Adipocyte (in vitro differentiated cells): Measurements from ENCODE around the gene RPS27L.

Experiments used
- DNase-seq: peaks from one replicate; pipeline ENCODE4 v3.0.0-alpha.2; 2015; ENCODE audit warnings: low read depth
- H3K27me3 ChIP-seq: replicated peaks from 2 replicates; pipeline ENCODE4 v1.7.0; 2013; ENCODE audit warnings: mild to moderate bottlenecking, low read length, moderate library complexity; ENCODE audit not compliant: control insufficient read depth, insufficient read depth
- H3K36me3 ChIP-seq: 2 replicates; pipeline ENCODE4 v1.7.0; 2013; ENCODE audit warnings: low read length, mild to moderate bottlenecking, moderate library complexity; ENCODE audit not compliant: control insufficient read depth, insufficient read depth, severe bottlenecking
- H3K4me1 ChIP-seq: 2 replicates; pipeline ENCODE4 v1.7.0; 2013; ENCODE audit warnings: mild to moderate bottlenecking, low read length, moderate library complexity; ENCODE audit not compliant: control insufficient read depth, insufficient read depth
- H3K4me3 ChIP-seq: 2 replicates; pipeline ENCODE4 v1.7.0; 2013; ENCODE audit warnings: mild to moderate bottlenecking, low read length, moderate library complexity
- H3K9ac ChIP-seq: 2 replicates; pipeline ENCODE4 v1.7.0; 2013; ENCODE audit warnings: mild to moderate bottlenecking, low read length, moderate library complexity
- H3K9me3 ChIP-seq: 2 replicates; pipeline ENCODE4 v1.7.0; 2013; ENCODE audit warnings: mild to moderate bottlenecking, low read length, moderate library complexity; ENCODE audit not compliant: control insufficient read depth

The RPS27L gene

DNA sequence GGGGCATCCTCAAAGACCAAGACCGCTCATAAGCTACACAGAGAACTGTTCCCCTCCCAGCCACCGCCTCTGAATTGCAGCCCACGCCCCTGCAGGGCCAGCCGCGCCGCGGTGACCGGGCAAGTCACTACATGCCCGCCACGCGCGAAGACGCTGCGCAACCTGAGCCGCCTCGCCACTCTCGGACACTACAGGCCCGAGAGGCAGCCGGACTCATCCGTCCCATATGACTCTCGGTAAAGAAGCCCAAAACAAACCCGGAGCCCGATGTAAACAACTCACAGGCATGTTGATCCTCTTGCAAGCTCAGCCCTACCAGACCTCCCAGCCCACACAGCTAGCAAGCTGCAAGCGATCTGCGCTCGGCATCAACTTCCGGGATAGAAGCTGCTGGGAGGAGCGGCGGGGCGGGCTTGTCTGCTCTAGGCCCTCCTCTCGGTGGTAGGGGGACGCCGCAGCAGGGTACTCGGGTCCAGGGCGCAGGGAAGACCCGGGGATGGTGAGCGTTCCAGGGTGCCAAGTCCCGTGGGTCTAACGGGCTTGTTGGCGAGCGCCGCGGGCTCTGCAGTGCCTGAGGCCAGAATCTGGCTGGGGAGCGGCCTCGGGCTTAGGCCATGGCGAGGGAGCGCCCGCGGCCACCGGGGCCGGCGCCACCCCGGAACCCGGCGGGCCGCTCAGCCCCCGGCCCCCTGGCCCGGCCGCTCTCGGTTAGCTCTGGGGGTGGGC, at the start of gene RPS27L:
TSS of gene RPS27L (minus strand) at position 360 of the 726 bp plus-strand sequence. CDS start at position 288, 72 bp downstream.
- peak; percentile 92 for DNase-seq
- Histone ChIP-seq H3K9me3 (no peaks in the 10 kb centered on the region), H3K4me3 (peak within 1 kb of the TSS; percentile 91), H3K4me1 (peaks cover 19% of the 10 kb centered on the region), H3K36me3 (peaks cover 32% of the 10 kb centered on the region), H3K9ac (peak within 1 kb of the TSS; percentile 98), H3K27me3 (no peaks in the 10 kb centered on the region)

DNA sequence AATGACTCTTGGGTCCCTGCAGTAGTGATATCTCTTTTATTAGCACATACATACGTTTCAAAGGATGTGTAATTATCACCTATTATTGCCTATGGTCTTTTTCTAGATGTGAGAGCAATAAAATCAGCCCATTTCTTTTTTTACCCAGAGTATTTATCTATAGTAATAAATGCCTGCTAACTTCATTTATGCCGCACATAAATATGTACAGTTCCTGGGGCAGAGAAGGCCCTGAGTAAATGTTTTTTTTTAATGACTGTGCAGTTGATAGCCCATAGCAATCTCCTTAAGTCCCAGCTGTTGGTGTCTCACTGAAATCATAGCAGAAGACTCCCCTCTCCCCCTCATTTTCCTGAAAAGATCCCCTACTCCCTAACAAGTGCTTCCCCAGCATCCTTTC, 48.8 kb upstream of the RPS27L start:
- H3K9me3 ChIP-seq, result no peaks in the 10 kb centered on the region
- peaks cover 7% of the 10 kb centered on the region for H3K4me1 ChIP-seq
- no peaks in the 10 kb centered on the region for H3K36me3 ChIP-seq
- H3K4me3 ChIP-seq, result no peak overlapping the region
- DNase-seq, result no peak
- no peaks in the 10 kb centered on the region for H3K27me3 ChIP-seq
- H3K9ac ChIP-seq, result no peak overlapping the region

DNA sequence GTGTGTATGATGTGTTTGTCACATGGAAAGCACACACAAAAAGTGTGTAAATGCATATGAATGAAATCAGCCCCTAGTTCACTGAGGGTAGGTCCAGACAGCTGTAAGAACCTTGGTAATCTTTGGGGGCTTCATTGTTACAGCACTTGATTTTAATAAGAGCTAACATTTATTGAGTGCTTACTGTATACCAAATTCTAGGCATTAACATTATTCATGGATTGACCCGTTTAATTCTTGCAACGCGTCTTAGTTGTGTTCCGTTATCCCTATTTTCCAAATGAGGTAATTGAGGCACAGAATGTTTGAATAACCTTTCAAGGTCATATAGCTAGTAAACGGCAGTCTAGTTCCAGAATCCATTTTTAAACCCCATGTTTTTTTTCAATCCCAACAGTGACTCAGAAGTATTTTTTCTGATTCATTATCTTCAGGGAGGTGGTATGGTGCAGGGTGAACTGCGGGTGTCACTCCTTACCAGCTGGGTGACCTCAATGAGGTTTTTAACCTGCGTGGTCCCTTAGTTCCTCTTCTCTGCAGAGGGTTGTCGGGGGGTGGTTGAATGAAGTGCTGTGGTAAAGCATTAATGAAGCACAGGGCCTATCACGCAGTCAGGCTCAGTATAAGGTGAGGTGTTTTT, 46.3 kb upstream of the RPS27L start:
- Histone ChIP-seq H3K36me3 (no peaks in the 10 kb centered on the region), H3K9ac (no peak overlapping the region), H3K4me3 (no peak overlapping the region), H3K4me1 (peaks cover 15% of the 10 kb centered on the region), H3K27me3 (no peaks in the 10 kb centered on the region), H3K9me3 (no peaks in the 10 kb centered on the region)
- DNase-seq, result no peak

DNA sequence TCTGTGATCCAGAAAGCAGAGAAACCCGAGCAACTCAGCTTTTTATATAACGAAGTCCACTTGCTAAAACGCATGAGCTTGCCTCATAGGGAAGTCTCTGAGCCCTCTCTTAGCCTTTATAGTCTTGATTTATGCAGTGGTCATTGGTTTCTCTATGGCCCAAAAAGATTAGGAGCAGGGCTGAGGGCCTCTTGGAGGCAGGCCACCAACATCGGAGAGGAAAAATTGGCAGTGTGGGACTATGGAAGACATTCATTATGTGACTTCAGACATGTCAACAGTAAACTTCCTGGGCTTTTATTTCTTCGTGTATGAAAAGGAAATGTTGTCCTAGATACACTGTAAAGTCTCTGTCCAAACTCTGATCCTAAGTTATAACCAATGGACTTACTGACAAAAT, 45.6 kb upstream of the RPS27L start:
- no peak overlapping the region for H3K9ac ChIP-seq
- no peak for DNase-seq
- H3K4me1 ChIP-seq, result peaks cover 22% of the 10 kb centered on the region
- H3K4me3 ChIP-seq, result no peak overlapping the region
- no peaks in the 10 kb centered on the region for H3K36me3 ChIP-seq
- no peaks in the 10 kb centered on the region for H3K27me3 ChIP-seq
- H3K9me3 ChIP-seq, result no peaks in the 10 kb centered on the region

DNA sequence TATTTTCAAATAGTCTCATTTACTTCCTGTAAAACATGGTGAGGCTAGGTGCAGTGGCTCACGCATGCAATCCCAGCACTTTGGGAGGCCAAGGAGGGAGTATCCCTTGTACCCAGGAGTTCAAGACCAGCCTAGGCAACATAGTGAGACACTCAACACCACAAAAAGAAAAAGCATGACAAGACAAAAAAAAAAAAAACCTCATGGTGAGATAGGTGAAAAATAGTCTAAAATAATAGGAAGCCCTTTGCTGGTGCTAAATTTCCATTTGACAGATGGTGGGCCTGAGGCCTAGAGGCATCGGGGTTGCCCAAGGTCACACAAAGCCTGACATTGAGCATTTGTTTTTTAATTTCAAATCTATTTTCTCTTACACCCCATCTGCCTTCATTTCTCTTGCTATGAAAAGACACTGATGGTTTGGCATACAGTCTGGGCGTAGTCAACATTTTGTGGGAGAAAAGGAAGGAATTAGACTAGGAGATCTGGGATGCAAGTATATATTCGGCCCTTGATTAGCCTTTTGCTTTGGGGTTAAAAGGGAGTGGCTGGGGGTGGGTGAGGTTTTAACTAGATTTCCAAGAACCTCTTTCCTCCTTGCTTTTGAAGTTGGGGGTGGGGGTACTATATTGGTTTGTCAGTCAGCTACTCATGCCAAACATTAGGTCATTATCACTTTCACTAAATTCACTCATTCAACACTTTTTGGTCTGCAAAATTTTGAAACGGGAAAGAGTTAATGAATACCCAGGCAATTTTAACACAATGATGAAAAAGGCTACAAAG, 43.4 kb upstream of the RPS27L start:
- no peak for DNase-seq
- H3K36me3 ChIP-seq, result no peaks in the 10 kb centered on the region

DNA sequence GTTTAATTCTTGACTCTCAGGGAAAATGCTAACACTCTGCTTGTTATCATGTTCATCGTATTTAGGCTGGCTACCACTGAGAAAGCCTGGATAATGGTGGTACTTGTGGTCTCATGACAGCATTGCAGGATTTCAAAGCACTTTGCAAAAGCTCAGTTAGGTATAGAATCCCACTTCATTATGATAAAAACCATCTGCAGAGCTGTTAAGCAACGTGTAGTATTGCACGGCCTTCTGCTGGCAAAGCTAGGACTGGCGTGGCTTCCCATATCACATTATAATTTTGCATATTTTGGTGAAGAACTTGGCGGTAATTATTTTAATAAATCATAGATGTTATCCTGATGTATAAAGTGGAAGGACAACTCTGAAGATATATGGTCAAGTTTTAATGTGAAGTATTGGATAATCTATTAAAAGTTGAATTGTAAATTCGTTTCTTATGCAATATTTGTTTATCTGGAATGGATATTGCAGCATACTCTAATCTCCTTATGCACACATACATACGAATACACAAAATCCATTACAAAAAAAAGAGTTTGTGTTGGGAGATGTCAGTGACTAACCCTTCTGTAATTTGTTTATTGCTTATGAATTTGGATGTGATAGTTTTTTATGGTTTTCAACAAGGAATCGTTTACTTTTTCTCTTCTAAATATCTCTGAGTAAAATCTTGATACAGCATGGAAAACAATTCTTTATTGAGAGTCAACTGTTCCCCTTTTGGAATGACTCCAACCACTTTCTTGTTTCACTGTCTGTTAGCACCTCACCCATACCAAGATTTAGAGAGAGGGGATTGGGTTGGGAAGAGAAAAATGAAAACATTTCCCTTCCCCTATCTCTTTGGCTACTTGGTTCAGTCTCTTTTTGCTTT, 41.3 kb upstream of the RPS27L start:
- H3K4me3 ChIP-seq, result peak overlapping the region; percentile 48
- no peaks in the 10 kb centered on the region for H3K36me3 ChIP-seq
- H3K4me1 ChIP-seq, result peaks cover 54% of the 10 kb centered on the region
- no peaks in the 10 kb centered on the region for H3K27me3 ChIP-seq
- H3K9me3 ChIP-seq, result no peaks in the 10 kb centered on the region
- H3K9ac ChIP-seq, result peak overlapping the region; percentile 24
- peak; percentile 40 for DNase-seq

More for the DNA sequence above, 43.4 kb upstream of the RPS27L start:
- Histone ChIP-seq H3K9ac (no peak overlapping the region), H3K4me3 (no peak overlapping the region), H3K27me3 (no peaks in the 10 kb centered on the region), H3K4me1 (peaks cover 34% of the 10 kb centered on the region), H3K9me3 (no peaks in the 10 kb centered on the region)

- Histone ChIP-seq H3K4me3 (no peak overlapping the region), H3K36me3 (no peaks in the 10 kb centered on the region), H3K27me3 (no peaks in the 10 kb centered on the region), H3K4me1 (peaks cover 54% of the 10 kb centered on the region), H3K9me3 (no peaks in the 10 kb centered on the region), H3K9ac (no peak overlapping the region)
- no peak for DNase-seq
Observed at GRCh38 chr15:63197626-63198025, 40.3 kb upstream of the RPS27L start.

DNA sequence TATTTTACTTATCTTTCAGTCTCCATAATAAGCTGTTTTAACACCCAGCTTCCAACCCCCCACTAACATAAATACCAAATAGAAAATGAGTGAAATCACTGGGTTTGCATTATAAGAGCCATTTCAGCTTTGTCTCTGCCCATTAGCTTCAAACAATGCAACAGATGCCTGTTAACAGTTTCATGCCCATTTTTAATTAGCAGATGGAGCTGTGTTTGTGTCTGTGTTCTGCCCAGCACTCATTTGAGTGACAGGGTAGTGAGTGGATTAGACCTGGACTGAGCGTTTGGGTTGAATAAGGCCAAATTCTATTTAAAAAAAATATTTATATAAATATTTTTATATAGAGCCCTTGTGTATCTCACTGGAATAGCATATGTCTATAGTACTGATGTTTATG, 39.6 kb upstream of the RPS27L start:
- H3K4me1 ChIP-seq, result peaks cover 60% of the 10 kb centered on the region
- no peak overlapping the region for H3K9ac ChIP-seq
- H3K4me3 ChIP-seq, result no peak overlapping the region
- no peaks in the 10 kb centered on the region for H3K27me3 ChIP-seq
- H3K9me3 ChIP-seq, result no peaks in the 10 kb centered on the region
- DNase-seq, result no peak
- H3K36me3 ChIP-seq, result no peaks in the 10 kb centered on the region

GRCh38 chr15:63195569-63196015, 38.3 kb upstream of the RPS27L start:
- peak overlapping the region; percentile 24 for H3K4me3 ChIP-seq
- H3K9ac ChIP-seq, result no peak overlapping the region
- H3K9me3 ChIP-seq, result no peaks in the 10 kb centered on the region
- DNase-seq, result no peak
- no peaks in the 10 kb centered on the region for H3K27me3 ChIP-seq
- no peaks in the 10 kb centered on the region for H3K36me3 ChIP-seq
- peaks cover 73% of the 10 kb centered on the region for H3K4me1 ChIP-seq

DNA sequence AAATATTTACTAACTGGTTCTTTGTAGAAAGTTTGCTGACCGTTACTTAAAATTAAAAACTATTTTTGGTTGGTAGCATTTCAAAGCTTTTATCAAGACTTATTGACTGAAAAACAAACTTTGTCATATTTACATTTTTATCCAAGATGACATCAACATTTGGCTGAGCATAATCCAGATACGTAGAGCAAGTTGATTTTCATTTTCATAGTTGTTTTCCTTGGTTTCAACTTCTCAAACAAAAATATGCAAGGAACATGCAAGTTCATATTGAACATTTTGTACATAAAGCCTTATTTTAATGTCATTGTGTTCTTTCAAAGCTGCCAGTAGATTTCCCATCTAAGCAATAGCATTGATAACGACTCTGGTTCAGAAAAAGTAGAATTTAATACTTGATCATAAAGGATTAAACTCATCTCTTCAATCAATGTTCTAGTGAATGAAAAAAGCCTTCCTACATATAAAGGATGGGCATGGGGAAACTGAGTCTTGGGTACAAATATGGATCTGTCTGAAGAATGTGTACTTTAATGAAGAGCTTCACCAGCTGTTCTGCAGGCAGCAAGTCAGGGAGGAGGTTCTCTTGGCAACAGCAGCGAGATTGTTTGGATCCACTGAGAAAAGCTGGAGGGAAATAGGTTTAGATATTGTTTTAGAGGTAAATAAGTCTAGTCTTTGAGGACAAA, 37.7 kb upstream of the RPS27L start:
- Histone ChIP-seq H3K4me3 (peak overlapping the region; percentile 24), H3K9ac (peak overlapping the region; percentile 8), H3K4me1 (peaks cover 75% of the 10 kb centered on the region), H3K27me3 (no peaks in the 10 kb centered on the region), H3K9me3 (no peaks in the 10 kb centered on the region), H3K36me3 (no peaks in the 10 kb centered on the region)
- DNase-seq, result no peak
